NCI-H82 treated with DMSO at 0.1 percent for 48 hours (cell line): Measurements from ENCODE around the gene PSMD10.

Experiments
- DNase-seq: peaks from one replicate; lab custom pipeline; 2025; ENCODE audit not compliant: unreplicated experiment; lab: John Stamatoyannopoulos, UW

Gene PSMD10

GRCh38 chrX:108081110-108081509, 10.2 kb downstream of the PSMD10 start:
- no peak for DNase-seq

GRCh38 chrX:108072746-108073145, 18.6 kb downstream of the PSMD10 start:
- DNase-seq = no peak

- no peak for DNase-seq
Observed at GRCh38 chrX:108071578-108071977, 19.8 kb downstream of the PSMD10 start.

GRCh38 chrX:108070891-108071290, 20.5 kb downstream of the PSMD10 start:
- no peak for DNase-seq

GRCh38 chrX:108068121-108068520, 23.2 kb downstream of the PSMD10 start:
- no peak for DNase-seq

GRCh38 chrX:108064613-108065012, 26.7 kb downstream of the PSMD10 start:
- DNase-seq = no peak

- DNase-seq = no peak
Observed at GRCh38 chrX:108064001-108064400, 27.3 kb downstream of the PSMD10 start.

GRCh38 chrX:108059801-108060200, 31.5 kb downstream of the PSMD10 start:
- no peak for DNase-seq

GRCh38 chrX:108055546-108055945, 35.8 kb downstream of the PSMD10 start:
- no peak for DNase-seq

- DNase-seq = no peak
Observed at GRCh38 chrX:108053218-108053617, 38.1 kb downstream of the PSMD10 start.

GRCh38 chrX:108049649-108050048, 41.7 kb downstream of the PSMD10 start:
- DNase-seq = no peak

- no peak for DNase-seq
Observed at GRCh38 chrX:108044554-108045256, 46.6 kb downstream of the PSMD10 start, which contains the start of gene VSIG1. TSS of gene VSIG1 (plus strand) at chrX:108045065. CDS start at chrX:108045131, 66 bp downstream.

- DNase-seq = no peak
Observed at GRCh38 chrX:108036298-108036973, 54.9 kb downstream of the PSMD10 start.

GRCh38 chrX:108034725-108035124, 56.6 kb downstream of the PSMD10 start:
- DNase-seq = no peak
